HG03097 (cell line): Measurements from ENCODE around the gene DIS3L2.

Source experiments
- ATAC-seq: cut with Tn5 transposase; IDR thresholded peaks from one replicate; pipeline ENCODE4 v1.9.1; 2021; ENCODE audit not compliant: unreplicated experiment, low FRiP score

The DIS3L2 gene, protein sequence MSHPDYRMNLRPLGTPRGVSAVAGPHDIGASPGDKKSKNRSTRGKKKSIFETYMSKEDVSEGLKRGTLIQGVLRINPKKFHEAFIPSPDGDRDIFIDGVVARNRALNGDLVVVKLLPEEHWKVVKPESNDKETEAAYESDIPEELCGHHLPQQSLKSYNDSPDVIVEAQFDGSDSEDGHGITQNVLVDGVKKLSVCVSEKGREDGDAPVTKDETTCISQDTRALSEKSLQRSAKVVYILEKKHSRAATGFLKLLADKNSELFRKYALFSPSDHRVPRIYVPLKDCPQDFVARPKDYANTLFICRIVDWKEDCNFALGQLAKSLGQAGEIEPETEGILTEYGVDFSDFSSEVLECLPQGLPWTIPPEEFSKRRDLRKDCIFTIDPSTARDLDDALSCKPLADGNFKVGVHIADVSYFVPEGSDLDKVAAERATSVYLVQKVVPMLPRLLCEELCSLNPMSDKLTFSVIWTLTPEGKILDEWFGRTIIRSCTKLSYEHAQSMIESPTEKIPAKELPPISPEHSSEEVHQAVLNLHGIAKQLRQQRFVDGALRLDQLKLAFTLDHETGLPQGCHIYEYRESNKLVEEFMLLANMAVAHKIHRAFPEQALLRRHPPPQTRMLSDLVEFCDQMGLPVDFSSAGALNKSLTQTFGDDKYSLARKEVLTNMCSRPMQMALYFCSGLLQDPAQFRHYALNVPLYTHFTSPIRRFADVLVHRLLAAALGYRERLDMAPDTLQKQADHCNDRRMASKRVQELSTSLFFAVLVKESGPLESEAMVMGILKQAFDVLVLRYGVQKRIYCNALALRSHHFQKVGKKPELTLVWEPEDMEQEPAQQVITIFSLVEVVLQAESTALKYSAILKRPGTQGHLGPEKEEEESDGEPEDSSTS

DNA sequence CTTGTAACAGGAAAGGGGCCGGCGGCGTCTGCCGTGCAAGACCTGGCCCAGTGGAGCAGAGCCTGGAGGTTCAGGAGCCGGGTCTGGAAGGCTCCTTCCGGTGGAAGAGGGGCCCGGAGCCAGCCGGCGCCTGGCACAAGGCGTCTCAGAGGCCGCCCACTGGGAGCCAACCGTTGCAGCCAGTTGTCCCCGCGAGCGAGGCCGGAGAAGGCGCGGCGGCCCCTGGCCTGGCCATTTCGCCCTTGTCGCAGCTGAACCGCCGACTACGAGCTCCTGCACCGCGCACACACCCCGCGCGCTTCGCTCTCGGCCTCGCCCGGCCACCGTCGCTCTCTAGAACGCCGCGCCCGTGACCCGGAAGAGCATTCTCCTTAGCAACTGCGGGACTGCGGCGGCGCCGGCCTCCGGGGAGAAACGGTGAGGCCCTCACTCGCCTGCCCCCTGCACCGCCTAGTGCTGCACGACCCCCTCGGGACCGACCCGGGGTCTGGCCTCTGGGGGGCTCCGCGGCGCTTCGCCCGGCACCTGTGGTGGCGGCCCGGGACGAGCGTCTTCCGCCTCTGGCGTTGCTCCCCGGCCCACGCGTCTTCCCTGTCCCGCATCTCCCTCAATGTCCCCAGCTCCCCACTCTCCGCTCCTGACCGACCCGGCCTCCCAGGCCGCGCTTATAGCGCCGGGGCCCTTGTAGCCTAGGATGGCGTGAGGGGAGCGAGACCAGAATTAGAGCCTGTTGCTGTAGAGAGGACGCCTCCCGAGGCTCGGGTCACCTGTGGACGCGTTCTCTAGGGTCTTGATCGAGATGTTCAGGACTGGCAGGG is at the start of gene DIS3L2:
Gene DIS3L2 (plus strand): TSS at position 365 of the 818 bp plus-strand sequence. CDS start 53,215 bp downstream, outside the sequence.
- peak; percentile 88 for ATAC-seq

DNA sequence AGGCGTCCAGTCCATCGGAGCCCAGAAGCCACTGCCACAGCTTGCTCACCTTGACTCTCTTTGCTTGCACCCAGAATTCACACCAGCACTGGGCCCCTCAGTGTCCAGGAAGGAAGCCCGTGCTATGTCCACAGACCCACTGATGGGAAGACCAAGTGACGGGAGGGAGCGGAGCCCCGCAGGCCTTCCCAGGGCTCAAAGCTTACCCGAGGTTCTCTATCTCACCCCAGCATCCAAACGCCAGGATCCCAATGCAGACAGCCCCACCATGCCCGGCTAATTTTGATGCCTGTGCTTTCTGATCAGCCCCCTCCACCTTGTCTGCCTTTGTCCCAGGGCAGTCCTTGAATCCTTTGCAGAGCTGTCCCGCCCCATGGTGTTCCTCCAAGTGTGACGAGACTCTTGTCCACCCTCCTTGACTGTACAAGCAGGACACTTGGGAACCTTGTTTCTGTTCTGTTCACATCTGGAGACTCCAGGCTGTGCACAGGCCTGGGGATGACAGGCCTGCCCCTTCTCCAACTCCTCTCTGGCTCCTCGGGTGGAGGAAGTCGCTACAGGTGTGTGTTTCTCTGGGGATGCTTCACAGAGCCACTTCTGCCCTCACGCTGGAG is 47.3 kb upstream of the DIS3L2 start:
- no peak for ATAC-seq

DNA sequence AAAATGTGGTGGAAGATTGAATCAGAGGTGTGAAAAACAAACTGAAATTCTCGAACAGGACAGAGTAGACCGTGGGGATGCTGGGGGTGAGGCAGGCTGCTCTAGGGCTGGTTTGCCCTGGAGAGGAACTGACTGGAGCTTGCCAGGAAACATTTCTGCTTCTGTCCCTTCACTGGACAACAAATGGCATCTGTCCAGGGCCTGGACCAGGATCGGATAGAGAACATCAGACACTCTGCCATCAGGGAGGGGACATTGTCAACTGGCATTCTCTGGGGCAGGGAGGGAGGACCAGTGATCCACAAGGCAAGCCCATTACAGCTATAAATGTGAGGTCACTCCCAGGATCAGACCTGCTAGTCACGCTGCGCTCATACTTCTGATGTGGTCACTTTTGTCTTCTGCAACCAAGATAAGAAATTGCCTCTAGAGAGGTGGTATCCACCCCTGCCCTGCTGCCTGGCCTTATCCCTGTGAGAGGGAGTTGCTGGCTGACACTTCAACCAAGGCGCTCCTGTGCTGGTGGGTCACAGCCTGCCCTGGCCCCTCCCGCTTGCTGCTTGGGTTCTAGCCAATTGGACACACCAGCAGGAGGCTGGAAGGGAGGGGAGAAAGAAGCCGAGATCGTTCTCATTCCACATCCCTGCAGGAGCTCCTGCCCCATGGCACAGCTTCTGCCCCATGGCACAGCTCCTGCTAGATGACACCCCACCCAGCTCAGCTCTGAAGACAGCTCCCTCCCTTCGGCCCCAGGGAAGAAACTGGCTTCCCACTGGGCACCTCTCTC is 44.0 kb upstream of the DIS3L2 start:
- ATAC-seq = no peak

DNA sequence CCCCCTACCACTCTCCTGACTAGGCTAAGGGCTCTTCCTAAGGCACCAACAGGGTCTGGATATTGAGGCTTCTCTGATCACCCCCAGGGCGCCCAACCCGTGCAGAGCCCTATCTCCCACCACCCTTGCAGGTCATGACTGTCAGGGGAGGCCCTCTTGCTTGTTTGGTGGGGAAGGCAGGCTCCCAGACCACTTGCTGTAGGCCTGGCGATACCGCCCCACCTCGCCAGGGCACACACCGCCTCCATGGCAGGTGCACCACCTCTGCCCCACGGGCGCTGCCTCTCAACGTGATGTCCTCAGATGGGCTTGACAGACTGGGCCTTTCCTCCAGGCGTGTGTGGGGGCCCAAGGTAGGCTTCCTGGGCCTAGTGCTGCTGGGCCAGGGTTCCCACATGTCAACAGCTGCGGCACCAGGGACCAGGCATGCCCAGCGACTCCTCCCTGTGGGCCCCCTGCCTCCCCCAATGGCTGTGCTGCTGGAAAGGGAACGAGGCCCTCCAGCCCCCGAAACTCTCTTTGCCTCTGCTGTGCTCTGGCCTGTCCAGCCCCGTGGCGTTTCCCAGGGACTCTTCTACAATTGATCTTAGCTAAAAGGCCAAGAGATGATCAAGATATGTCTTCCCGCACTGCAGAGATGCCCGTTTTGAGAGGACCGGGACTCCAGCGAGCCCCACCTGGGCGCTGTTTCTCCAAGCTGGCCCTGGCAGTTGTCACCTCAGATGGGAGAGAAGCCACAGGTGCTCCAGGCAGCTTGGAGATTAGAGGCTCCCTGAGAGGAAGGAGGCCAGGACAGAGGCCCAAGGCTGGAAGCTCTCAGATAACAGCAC is 42.8 kb upstream of the DIS3L2 start:
- no peak for ATAC-seq

DNA sequence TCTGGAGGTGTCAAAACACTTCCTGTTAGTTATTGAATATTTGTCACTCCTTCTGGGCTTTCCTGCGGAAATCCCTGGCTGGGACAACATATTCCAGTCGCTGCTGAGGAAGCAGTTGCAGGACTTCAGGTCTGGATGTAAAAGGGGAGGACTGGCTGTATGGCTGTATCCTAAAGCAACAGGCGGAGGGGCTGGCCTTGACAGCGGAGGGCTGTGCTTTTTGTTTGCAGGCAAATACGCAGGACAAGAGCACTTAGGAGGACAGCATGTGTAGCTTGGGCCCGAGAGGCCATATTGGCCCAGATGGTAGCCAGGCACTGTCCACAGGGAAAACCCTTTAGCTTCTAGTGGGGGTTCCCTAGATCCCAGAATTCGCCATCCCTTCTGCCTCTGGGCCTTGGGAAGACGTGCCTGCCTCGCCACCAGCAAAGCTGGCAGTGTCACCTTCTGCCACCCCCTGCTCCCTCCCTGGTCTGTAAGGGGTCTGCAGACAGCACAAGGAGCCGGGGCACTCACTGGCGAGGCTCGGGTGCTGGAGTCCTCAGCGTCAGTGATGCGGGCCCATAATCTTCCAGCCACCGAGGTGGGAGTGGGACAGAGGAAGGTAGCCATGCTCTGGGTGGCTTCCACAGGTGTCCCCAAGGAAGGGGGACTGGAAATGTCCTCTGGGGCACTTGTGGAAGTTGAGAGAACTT is 42.0 kb upstream of the DIS3L2 start:
- no peak for ATAC-seq

DNA sequence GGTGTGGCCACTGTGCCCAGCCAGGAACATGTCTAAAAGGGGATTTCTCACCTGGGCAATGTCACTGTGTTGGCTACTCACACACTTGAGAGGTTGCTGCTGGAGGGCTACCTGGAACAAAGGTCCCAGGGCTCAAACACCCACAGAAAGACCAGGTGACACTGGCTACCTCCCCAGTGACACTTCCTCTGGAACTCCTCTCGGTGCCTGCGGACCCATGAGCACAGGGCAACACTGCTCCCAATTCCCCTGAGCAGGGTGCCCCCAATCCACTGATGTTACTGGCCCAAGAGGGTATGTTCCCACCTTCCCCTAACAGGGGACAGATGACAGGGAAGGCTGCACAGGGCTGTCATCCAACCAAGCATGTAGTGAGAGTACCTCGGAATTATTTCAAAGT is 41.1 kb upstream of the DIS3L2 start:
- ATAC-seq = no peak

DNA sequence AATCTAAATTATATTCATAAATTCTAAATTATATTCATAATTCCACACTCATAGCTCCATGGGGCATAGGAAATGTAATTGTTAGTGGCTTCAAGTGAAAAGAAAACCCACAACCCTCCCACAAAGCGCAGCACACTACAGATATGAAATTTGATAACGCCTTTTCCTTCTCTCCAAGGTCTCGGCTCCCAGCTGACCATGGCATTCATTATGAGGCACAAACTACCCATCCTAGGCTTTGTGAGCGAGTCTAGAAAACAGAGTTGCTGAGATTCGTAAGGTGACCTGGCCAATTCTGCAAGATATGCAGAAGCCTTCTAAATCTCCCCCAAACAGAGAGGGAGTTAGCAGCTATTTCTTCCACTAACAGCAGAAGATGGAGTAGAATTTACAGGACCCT is 40.7 kb upstream of the DIS3L2 start:
- ATAC-seq = no peak

DNA sequence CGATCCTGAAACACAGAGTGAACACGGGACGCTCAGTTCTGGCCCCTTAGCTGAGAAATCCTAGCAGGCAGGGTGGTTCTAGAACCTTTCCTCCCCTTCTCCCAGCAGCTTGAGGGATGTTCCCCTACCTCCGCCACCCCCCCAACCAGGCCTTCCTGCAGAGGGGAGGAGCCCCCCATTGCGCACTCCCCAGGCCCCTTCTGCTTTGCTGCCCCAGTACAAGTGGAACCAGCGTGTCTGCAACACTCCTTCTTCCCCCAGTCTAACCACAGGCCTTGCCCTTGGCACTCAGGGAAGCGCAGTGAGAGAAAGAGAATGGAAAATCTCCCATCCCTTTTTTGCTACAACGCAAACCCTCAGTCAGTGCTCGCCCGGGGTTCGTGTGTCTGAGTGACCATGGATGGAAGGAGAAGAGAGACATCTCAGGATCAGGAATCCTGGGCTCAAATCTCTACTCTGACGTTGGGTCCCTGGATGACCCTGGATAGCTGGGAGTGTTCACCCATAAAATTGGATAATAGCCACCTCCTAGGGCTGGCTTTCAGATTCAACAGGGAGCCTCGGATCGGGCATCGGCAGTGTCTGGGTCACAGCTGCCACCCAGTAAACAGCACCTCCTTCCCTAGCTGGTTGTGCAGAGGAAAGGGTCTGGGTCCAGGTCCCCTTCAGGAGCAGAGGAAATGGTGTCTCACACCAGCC is 39.1 kb upstream of the DIS3L2 start:
- no peak for ATAC-seq

DNA sequence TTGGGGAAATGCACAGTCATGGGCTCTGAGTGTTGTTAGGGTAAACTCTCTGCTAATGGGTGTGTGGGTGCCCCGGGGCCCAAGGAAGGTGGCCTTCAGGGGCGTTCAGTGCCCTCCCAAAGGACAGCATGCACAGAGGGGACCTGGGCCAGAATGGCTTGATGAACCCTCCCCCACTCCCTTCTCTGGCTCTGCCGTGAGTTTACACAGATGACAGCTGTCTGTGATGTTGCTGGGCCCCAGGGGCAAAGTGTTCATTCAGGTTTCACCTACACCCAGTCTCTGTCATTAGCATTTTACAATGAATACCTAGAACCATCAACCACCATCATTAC is 38.5 kb upstream of the DIS3L2 start:
- no peak for ATAC-seq

DNA sequence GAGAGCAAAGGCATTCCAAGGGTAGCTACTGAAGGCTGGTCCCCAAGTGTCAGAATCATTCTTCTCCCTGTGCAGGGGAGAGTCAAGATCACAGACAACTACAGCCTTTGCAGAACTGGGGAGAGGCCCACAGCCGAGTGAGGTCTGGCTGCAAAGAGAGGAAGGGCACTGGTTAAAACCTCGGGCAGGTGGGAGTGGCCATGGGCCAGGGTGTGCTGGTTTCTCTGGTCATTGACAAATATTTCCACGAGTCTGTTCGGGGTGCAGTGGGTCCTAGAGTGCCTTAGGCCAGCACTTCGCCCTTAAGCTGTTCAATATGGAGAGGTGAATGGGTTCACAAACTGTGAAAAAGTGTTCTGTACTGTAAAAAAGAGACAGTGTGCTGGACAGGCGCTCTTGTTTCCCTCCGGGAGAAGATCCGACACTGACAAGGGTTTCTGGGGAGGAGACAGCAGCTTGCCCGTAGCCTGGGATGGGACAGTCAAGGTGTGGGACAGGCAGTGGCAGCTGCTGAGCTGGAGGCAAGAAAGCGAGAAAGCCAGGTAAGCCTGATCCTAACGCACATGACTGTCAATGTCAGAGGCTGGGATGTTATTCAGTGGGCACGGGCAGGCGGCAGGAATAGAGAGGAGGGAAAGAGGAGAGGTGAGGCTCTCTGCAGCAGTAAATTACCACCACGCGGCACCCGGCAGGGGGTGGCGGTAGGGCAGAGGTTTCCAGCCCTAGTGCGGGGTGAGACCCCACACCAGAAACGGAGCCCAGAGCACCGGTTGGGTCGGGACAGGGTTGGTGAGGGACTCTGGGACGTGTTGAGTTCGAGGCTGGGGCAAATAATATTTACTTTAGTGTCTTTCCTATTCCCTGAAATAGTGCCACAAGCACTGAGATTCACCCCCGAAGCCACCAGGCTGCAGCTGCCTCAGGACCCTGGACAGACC is 37.3 kb upstream of the DIS3L2 start:
- ATAC-seq = no peak

DNA sequence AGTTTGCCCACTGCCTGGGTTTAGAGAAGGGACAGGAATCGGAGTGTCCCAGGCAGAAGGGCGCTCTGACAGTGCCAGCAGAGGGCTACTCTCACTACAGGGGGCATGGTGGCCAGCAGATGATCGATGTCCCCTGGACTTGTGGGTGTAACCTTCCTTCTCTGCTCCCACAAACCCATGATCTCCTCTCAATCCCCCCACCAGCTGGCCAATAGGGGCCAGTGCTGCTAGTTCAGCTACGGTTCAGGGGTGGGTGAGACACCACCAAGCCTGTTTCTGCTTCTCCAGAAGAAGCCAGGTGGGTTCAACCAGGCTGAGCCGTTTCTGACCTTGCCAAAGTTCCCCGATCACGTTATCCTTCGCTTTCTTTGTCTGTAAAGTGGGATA is 36.6 kb upstream of the DIS3L2 start:
- no peak for ATAC-seq

DNA sequence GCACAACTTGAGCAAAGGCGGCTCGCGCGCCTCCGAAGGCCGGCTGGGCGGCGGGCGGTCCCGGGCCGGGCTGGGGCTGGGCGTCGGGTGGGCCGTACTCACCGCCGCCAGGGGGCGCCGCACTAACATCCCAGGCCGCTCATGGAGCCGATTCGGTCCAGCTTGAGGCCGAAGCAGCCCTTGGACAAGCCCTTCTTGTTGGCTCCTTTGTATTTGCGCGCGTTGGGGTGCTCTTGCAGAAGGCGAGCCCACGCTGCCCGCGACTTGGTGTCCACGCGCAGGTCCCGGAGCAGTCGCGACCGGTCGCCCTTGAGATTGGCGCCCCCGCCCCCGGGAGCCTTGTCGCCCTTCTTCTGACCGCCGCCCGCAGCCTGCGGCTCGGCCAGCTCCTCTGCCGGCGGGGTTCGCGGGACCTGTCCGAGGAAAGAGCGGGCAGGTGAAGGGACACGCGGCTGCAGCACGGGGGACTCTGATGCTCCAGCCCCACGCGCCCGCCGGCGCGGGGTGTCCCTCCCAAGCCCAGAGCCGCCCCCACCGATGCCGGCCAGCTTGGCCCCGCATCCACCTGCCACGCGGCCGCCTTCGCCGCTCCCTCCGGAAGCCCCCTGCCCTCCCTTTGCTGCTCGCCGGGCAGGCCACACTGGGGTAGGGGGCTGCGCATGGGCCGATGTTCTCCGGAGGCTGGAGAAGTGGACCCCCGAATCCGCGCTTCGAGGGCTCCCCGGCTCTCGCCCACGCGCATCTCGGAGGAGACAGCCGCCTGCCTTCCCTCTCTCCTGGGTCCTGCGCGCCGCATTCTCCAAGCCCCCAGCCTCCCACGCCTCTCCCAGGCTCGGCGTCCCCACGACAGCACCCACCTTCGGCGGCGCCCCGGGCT is 36.0 kb upstream of the DIS3L2 start:
- ATAC-seq = peak; percentile 46

DNA sequence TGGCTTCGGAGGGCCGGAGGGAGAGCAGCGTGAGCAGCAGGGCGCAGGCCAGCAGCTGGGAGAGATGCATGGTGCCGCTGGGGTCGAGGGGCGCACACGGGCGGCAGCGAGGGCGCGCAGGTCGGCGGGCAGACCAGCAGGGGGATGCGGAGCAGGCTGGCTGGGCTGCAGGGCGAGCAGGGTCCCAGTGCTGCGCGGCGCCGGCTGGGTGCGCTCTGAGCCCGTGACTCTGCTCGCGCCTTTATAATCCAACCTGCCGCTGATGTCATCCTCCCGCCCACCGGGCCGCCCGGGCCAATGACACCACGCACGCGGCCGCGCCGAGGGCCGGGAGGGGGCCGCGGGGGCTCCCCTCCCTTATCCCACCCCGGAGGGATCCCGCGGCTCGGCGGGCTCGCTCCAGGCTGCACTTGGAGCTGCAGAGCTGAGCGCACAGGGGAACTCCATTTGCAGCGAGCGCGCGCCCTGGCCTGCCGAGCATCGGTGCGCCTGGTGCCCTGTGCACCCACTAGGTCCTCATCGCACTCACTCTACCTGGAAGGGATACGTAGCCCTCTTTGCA is 35.3 kb upstream of the DIS3L2 start, which contains the start of gene NPPC:
Gene NPPC (minus strand): TSS at position 217 of the 562 bp plus-strand sequence. CDS start 147 bp downstream, at position 70.
- peak; percentile 50 for ATAC-seq

DNA sequence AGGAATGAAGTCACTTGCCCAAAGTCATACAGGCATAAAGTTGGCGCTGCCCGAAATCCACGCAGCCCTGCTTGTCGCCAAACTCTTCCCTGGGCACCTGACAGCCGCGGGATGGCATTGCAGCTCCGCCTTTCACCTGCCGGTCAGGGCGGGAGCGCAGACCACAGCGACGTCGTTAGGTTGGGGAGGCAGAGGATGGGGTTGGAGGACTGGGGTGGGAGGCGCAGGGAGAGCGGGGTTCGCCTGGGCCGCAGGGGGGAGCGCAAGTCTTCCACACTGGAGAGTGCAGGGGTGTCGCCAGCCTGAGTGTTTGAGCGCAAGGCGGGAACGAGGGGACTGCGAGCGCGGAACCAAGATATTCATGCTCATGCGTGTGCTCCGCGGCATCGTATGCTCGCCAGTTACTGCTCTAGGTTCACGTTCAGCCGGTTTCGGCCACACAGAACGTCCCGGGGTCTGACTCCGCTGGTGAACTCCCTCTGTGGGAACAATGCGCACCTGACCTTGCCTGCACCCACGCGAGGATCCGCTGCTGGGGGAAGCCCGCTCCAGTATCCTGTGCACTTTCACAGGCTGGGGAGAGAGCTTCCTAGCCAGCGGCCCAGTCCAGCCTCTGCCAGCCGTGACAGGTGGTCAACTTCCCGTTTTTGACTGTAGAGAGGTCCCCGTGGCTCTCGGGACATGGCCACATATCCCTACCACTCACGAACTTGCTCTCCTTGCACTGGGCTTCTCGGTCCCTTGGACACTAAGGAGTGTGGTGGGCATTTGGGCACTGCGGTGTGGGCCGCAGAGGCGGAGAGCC is 34.5 kb upstream of the DIS3L2 start:
- ATAC-seq = no peak

DNA sequence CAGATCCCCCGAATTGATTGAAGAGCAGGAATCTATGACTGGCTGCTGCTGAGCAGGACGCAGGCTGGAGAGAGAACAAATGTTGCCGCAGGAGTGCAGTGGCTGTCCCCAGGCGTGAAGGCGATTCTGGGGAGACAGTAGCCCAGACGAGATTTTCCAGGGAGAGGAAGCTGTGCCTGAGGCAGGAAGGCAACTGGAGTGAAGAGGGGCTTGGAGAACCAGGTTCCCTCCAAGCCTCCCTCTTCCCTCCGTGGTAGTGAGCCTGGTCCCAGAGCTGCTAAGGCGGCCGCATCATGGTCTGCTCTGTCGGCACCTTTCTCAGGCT is 34.0 kb upstream of the DIS3L2 start:
- no peak for ATAC-seq
